Measurements from ENCODE around the gene PDGFC. TPM values are rescaled to one million over a fixed set of nuclear protein-coding genes. Genes with fewer than 3 reads are reported as not detected.
A peak's percentile ranks its signal among the peaks of the same experiment; 100 is the strongest.

PDGFC gene, protein sequence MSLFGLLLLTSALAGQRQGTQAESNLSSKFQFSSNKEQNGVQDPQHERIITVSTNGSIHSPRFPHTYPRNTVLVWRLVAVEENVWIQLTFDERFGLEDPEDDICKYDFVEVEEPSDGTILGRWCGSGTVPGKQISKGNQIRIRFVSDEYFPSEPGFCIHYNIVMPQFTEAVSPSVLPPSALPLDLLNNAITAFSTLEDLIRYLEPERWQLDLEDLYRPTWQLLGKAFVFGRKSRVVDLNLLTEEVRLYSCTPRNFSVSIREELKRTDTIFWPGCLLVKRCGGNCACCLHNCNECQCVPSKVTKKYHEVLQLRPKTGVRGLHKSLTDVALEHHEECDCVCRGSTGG
- total RNA-seq (ENCODE audit: unreplicated experiment), result 0.64 TPM
- long read RNA-seq, partial matches to known transcripts, result 0 of 1 reads
- long read RNA-seq, other reads (novel, unspliced or antisense), result 1 of 1 reads

DNA sequence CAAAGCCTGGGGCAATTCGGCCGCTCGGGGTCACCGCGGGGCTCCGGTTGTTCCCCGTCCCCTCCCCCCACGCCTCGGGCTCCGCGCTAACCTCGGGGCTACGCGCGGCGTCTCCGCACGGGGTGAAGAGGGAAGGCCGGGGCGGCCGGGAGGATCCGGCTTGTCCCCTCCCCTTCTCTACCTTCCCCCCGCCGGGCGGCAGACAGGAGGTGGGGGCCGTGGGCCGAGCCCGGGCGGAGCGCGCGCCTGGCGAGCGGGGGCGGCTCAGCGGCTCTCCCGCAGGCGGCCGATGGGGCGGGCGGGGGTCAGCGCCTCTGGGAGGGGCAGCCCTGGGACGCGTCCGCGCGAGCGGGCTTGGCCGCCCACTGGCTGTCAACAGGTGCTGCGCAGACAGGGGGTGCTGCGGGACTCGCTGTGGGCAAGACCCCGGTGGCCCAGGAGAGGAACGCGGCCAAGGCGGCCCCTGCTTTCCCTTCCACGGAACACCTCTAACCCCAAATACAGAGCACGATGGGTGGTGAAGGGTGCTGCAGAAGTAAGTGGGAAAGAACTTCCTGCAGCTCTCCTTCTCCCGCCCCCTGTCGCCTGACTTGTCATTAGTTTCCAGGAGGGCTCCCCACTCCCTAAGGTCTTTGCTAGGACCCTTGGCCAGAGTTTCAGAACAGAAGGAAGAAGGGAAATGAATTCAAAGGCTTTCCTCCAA is at the start of gene PDGFC:
PDGFC (minus strand) TSS at position 124 of the 703 bp plus-strand sequence. CDS start 896 bp downstream, outside the sequence.
- TF ChIP-seq, protein P1, sequence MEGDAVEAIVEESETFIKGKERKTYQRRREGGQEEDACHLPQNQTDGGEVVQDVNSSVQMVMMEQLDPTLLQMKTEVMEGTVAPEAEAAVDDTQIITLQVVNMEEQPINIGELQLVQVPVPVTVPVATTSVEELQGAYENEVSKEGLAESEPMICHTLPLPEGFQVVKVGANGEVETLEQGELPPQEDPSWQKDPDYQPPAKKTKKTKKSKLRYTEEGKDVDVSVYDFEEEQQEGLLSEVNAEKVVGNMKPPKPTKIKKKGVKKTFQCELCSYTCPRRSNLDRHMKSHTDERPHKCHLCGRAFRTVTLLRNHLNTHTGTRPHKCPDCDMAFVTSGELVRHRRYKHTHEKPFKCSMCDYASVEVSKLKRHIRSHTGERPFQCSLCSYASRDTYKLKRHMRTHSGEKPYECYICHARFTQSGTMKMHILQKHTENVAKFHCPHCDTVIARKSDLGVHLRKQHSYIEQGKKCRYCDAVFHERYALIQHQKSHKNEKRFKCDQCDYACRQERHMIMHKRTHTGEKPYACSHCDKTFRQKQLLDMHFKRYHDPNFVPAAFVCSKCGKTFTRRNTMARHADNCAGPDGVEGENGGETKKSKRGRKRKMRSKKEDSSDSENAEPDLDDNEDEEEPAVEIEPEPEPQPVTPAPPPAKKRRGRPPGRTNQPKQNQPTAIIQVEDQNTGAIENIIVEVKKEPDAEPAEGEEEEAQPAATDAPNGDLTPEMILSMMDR (IDR thresholded peaks at IDR 0.05; ENCODE audit: partially characterized antibody, unreplicated experiment), result no peak
- H3K27ac Mint-ChIP-seq (ENCODE audit: unreplicated experiment), result no peak within 1 kb of the TSS
- peaks cover 2% of the 10 kb centered on the region for H3K4me1 Mint-ChIP-seq (ENCODE audit: low read depth, unreplicated experiment)
- H3K9me3 Mint-ChIP-seq (ENCODE audit: unreplicated experiment), result peaks cover 2% of the 10 kb centered on the region
- peak within 1 kb of the TSS; percentile 78 for H3K4me3 Mint-ChIP-seq (ENCODE audit: unreplicated experiment)
- peaks cover 6% of the 10 kb centered on the region for H3K27me3 Mint-ChIP-seq (ENCODE audit: unreplicated experiment)
- H3K36me3 Mint-ChIP-seq (ENCODE audit: unreplicated experiment), result no peaks in the 10 kb centered on the region
- peak; percentile 63 for DNase-seq

DNA sequence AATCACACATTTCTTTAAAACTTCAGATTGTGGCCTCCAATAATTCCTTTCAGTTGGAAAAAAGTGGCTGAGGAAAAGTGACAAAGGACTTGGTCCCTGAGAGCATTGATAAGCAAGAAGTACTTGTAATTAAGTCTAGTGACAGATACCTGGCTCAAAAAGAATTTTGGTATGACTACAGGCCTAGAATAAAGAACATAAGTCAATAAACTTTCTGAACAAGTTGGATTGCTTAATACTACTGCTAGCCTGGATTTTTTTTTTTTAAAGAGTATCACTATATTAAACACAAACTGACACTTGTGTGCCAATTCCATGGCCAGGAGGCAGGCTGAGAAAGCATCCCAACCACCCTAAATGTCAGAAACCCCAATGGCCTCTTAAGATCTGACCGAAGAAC is 49.3 kb upstream of the PDGFC start:
- Mint-ChIP-seq H3K4me1 (ENCODE audit: low read depth, unreplicated experiment) (no peaks in the 10 kb centered on the region), H3K27me3 (ENCODE audit: unreplicated experiment) (no peaks in the 10 kb centered on the region), H3K36me3 (ENCODE audit: unreplicated experiment) (no peaks in the 10 kb centered on the region), H3K9me3 (ENCODE audit: unreplicated experiment) (no peaks in the 10 kb centered on the region), H3K4me3 (ENCODE audit: unreplicated experiment) (no peak overlapping the region), H3K27ac (ENCODE audit: unreplicated experiment) (no peak overlapping the region)
- DNase-seq, result no peak
- TF ChIP-seq, protein P1 (IDR thresholded peaks at IDR 0.05; ENCODE audit: partially characterized antibody, unreplicated experiment), result no peak

DNA sequence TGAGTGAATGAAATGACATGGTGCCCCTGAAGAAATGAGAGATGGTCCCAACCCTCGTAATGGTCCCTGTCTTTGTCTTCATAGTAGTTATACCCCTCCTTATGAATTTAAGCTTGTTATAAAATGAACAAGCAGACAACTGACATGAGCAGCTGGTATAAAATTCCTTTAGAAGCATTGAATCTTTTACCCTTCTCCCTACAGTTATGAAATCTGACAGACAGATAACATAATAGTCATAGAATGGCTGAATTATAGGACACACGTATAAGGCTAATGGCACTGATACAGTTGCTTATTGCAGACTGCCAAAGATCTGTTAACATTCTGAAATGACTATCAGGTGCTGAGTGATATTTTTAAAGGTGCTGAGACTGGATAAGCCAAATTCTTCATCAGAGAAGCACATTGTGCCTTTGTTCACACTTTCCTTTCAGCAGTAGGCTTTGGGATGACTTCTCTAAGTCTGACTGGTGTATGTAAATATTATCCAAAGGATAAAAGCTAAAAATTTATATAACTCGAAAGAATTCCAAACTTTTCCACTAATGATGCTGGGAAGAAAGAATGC is 47.4 kb upstream of the PDGFC start:
- TF ChIP-seq, protein P1 (IDR thresholded peaks at IDR 0.05; ENCODE audit: partially characterized antibody, unreplicated experiment), result no peak
- Mint-ChIP-seq H3K4me1 (ENCODE audit: low read depth, unreplicated experiment) (no peaks in the 10 kb centered on the region), H3K36me3 (ENCODE audit: unreplicated experiment) (no peaks in the 10 kb centered on the region), H3K27ac (ENCODE audit: unreplicated experiment) (no peak overlapping the region), H3K27me3 (ENCODE audit: unreplicated experiment) (no peaks in the 10 kb centered on the region), H3K9me3 (ENCODE audit: unreplicated experiment) (no peaks in the 10 kb centered on the region), H3K4me3 (ENCODE audit: unreplicated experiment) (no peak overlapping the region)
- no peak for DNase-seq

DNA sequence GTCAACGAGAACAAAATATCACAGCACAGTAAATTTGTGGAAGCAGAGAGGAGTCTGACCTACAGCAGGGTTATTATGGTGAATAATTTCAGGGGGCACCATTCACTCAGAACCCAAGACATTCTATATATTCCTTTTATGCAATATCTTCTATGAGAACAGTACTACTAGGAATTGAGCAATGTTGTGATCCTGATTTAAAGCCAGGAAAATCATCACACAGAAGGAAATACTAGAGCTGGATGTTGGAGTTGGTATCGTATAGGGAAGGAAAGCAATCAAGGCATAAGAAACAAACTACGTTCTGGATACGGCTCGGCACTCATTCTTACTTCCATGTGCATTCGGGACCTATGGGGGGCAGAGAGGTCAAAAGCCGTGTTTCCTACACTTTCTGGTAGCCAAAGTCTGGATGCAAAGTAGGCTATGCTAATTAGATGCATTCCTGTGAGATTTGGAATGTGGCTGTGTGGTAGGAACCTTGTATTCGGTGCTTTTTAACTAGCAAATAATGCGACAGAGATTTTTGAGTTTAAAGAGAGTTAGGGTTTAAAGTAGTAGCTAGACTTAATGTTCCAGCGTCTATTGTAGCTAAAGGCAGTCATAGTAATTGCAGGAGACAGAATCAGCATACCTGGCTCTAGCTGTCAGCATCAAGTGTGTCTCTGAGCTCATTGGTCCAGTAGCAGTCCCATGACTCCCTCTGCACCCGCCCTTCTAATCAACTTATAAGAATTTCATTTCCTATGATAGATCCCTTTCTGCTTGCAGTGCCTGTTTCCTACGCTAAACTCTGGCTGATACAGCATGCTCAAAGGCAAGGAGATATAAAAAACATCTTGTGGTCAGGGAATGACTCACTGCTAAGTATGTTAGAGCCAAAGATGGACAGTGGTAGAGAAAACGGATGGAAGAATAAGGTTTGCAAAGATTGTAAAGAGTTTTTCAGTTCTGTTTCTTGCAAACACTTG is 43.3 kb upstream of the PDGFC start:
- no peaks in the 10 kb centered on the region for H3K36me3 Mint-ChIP-seq (ENCODE audit: unreplicated experiment)
- H3K27ac Mint-ChIP-seq (ENCODE audit: unreplicated experiment), result no peak overlapping the region
- no peak for DNase-seq

More for the DNA sequence above, 43.3 kb upstream of the PDGFC start:
- Mint-ChIP-seq H3K9me3 (ENCODE audit: unreplicated experiment) (no peaks in the 10 kb centered on the region), H3K4me3 (ENCODE audit: unreplicated experiment) (no peak overlapping the region), H3K27me3 (ENCODE audit: unreplicated experiment) (no peaks in the 10 kb centered on the region), H3K4me1 (ENCODE audit: low read depth, unreplicated experiment) (no peaks in the 10 kb centered on the region)
- TF ChIP-seq, protein P1 (IDR thresholded peaks at IDR 0.05; ENCODE audit: partially characterized antibody, unreplicated experiment), result no peak

All from glutamatergic neuron (in vitro differentiated cells).